Skeletal muscle tissue (tissue), 4 donors: Measurements from ENCODE around the gene CUL3. TPM values are rescaled to one million over a fixed set of nuclear protein-coding genes. Genes with fewer than 3 reads are reported as not detected.

ENCODE experiments used
- H3K27ac ChIP-seq: one replicate; pipeline ENCODE4 v1.7.0; 2013; ENCODE audit warnings: mild to moderate bottlenecking, low read depth, low read length, inconsistent platforms
- H3K27me3 ChIP-seq, 3 donors: one replicate each; pipeline ENCODE4 v1.7.0; 2013; ENCODE audit warnings: low read length in 3 of 3; ENCODE audit not compliant: control insufficient read depth in 3 of 3, insufficient read depth in 3 of 3
- H3K36me3 ChIP-seq, 3 donors: one replicate each; pipeline ENCODE4 v1.7.0; 2013; ENCODE audit warnings: low read length in 3 of 3; ENCODE audit not compliant: control insufficient read depth in 3 of 3, insufficient read depth in 3 of 3
- H3K4me1 ChIP-seq, 3 donors: one replicate each; pipeline ENCODE4 v1.7.0; 2013; ENCODE audit warnings: low read length in 3 of 3, mild to moderate bottlenecking in 3 of 3; ENCODE audit not compliant: control insufficient read depth in 3 of 3, insufficient read depth in 3 of 3
- H3K4me3 ChIP-seq, 3 donors: one replicate each; pipeline ENCODE4 v1.7.0; 2013; ENCODE audit warnings: low read length in 3 of 3
- H3K9ac ChIP-seq, 3 donors: one replicate each; pipeline ENCODE4 v1.7.0; 2013; ENCODE audit warnings: low read length in 3 of 3, mild to moderate bottlenecking in 3 of 3, moderate library complexity in 2 of 3, low read depth in 1 of 3
- H3K9me3 ChIP-seq, 3 donors: one replicate each; pipeline ENCODE4 v1.7.0; 2013; ENCODE audit warnings: low read length in 3 of 3; ENCODE audit not compliant: control insufficient read depth in 3 of 3
- total RNA-seq: library from RNA; depleted of rRNA; stranded (reverse); fragments of >200 nt; gene quantifications from one replicate; pipeline ENCODE4 v1.2.3, GENCODE V29; 2014
- donor health status: Osteomylitis.

CUL3 gene
- total RNA-seq, 1 donor from 2014 or later, result 82.5 TPM

GRCh38 chr2:224457408-224458096, 127.6 kb downstream of the CUL3 start:
- Histone ChIP-seq H3K9me3 (no peaks in the 10 kb centered on the region), H3K27me3 (no peaks in the 10 kb centered on the region), H3K36me3 (no peaks in the 10 kb centered on the region), H3K4me3 (no peak overlapping the region), H3K4me1 (no peaks in the 10 kb centered on the region), H3K9ac (no peak overlapping the region), H3K27ac (no peak overlapping the region)

DNA sequence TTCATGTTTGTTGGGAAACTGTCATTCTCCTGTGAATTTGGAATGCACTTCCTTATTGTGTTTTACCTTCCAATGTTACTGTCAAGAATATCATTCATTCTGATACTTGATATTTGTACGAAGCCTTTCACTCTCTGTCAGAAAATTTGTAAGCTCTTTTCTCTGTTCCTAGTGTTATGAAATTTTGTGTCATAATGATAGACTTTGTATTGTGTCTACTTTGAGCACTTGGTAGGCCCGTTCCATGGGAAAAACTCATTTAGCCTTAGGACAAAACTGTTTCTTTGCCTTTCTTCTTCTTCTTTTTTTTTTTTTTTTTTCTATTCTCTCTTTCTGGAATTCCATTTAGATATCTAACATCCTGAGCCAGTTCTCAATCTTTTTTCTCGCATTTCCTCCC, 131.3 kb downstream of the CUL3 start:
- no peaks in the 10 kb centered on the region for H3K27me3 ChIP-seq
- peaks cover 0 to 4% (median 0%) of the 10 kb centered on the region in 3 donors for H3K4me1 ChIP-seq
- H3K9ac ChIP-seq, result no peak overlapping the region
- no peak overlapping the region for H3K4me3 ChIP-seq
- H3K36me3 ChIP-seq, result no peaks in the 10 kb centered on the region
- H3K9me3 ChIP-seq, result no peaks in the 10 kb centered on the region
- no peak overlapping the region for H3K27ac ChIP-seq

GRCh38 chr2:224449212-224450147, 135.7 kb downstream of the CUL3 start:
- no peaks in the 10 kb centered on the region for H3K9me3 ChIP-seq
- H3K4me1 ChIP-seq, result peaks cover 0 to 4% (median 0%) of the 10 kb centered on the region in 3 donors
- no peak overlapping the region for H3K27ac ChIP-seq
- H3K4me3 ChIP-seq, result no peak overlapping the region
- H3K9ac ChIP-seq, result no peak overlapping the region
- H3K36me3 ChIP-seq, result no peaks in the 10 kb centered on the region
- no peaks in the 10 kb centered on the region for H3K27me3 ChIP-seq

- Histone ChIP-seq H3K4me1 (peaks cover 0 to 4% (median 0%) of the 10 kb centered on the region in 3 donors), H3K4me3 (no peak overlapping the region), H3K9me3 (no peaks in the 10 kb centered on the region), H3K9ac (no peak overlapping the region), H3K27me3 (no peaks in the 10 kb centered on the region), H3K27ac (no peak overlapping the region), H3K36me3 (no peaks in the 10 kb centered on the region)
These were observed 136.9 kb downstream of the CUL3 start for GRCh38 chr2:224448236-224448635.

GRCh38 chr2:224444783-224445182, 140.4 kb downstream of the CUL3 start:
- Histone ChIP-seq H3K4me3 (no peak overlapping the region), H3K4me1 (peaks cover 0 to 8% (median 5%) of the 10 kb centered on the region in 3 donors), H3K9me3 (no peaks in the 10 kb centered on the region), H3K9ac (no peak overlapping the region), H3K27ac (no peak overlapping the region), H3K36me3 (no peaks in the 10 kb centered on the region), H3K27me3 (peaks cover 0 to 5% (median 2%) of the 10 kb centered on the region in 3 donors)

- Histone ChIP-seq H3K36me3 (no peaks in the 10 kb centered on the region), H3K27ac (no peak overlapping the region), H3K9me3 (no peaks in the 10 kb centered on the region), H3K9ac (no peak overlapping the region), H3K4me3 (no peak overlapping the region), H3K27me3 (peaks cover 0 to 5% (median 2%) of the 10 kb centered on the region in 3 donors), H3K4me1 (peaks cover 0 to 5% (median 5%) of the 10 kb centered on the region in 3 donors)
These were observed 141.1 kb downstream of the CUL3 start for GRCh38 chr2:224444021-224444420.

- Histone ChIP-seq H3K27me3 (peaks cover 0 to 5% (median 2%) of the 10 kb centered on the region in 3 donors), H3K36me3 (no peaks in the 10 kb centered on the region), H3K4me1 (peaks cover 0 to 5% (median 5%) of the 10 kb centered on the region in 3 donors), H3K4me3 (peak overlapping the region; percentile 55 to 68 (median 56)), H3K27ac (no peak overlapping the region), H3K9ac (peak overlapping the region; percentile 45 to 64 (median 51)), H3K9me3 (no peaks in the 10 kb centered on the region)
These were observed 142.8 kb downstream of the CUL3 start for GRCh38 chr2:224442071-224442967.

- H3K9me3 ChIP-seq, result no peaks in the 10 kb centered on the region
- H3K4me3 ChIP-seq, result no peak overlapping the region
- H3K27me3 ChIP-seq, result peaks cover 0 to 5% (median 2%) of the 10 kb centered on the region in 3 donors
- no peaks in the 10 kb centered on the region for H3K36me3 ChIP-seq
- H3K27ac ChIP-seq, result no peak overlapping the region
- peaks cover 0 to 5% (median 5%) of the 10 kb centered on the region in 3 donors for H3K4me1 ChIP-seq
- no peak overlapping the region for H3K9ac ChIP-seq
These were observed 144.2 kb downstream of the CUL3 start for GRCh38 chr2:224440988-224441387.

- Histone ChIP-seq H3K27ac (no peak overlapping the region), H3K36me3 (no peaks in the 10 kb centered on the region), H3K9me3 (no peaks in the 10 kb centered on the region), H3K27me3 (peaks cover 0 to 5% (median 2%) of the 10 kb centered on the region in 3 donors), H3K4me1 (peaks cover 0 to 5% (median 5%) of the 10 kb centered on the region in 3 donors), H3K9ac (no peak overlapping the region), H3K4me3 (no peak overlapping the region)
These were observed 146.4 kb downstream of the CUL3 start for GRCh38 chr2:224438726-224439125.
